Measurements from ENCODE around the gene CNTFR. TPM values are rescaled to one million over a fixed set of nuclear protein-coding genes. Genes with fewer than 3 reads are reported as not detected.
A peak's percentile ranks its signal among the peaks of the same experiment; 100 is the strongest.

The CNTFR gene
- total and polyA plus RNA-seq, 2 donors (not counting 1 experiment from before 2014, with no cell fraction given): not detected

- peaks cover 3% of the 10 kb centered on the region for H3K79me2 ChIP-seq (ENCODE audit: control insufficient read depth, insufficient read depth, low read length)
- no peaks in the 10 kb centered on the region for H3K27me3 ChIP-seq (replicated peaks in 1 of 4; ENCODE audit: control extremely low read depth in 1 of 4, control insufficient read depth in 3 of 4, insufficient read depth in 4 of 4, low read length in 3 of 4)
- POLR2A ChIA-PET: no interaction called here
- Mint-ChIP-seq H3K4me1 (peaks cover 8% of the 10 kb centered on the region), H3K27ac (no peak overlapping the region), H3K4me3 (no peak overlapping the region), H3K9me3 (ENCODE audit: insufficient read depth) (no peaks in the 10 kb centered on the region), H3K27me3 (peaks cover 4% of the 10 kb centered on the region)
- no peaks in the 10 kb centered on the region for H3K36me3 ChIP-seq (replicated peaks in 1 of 2; ENCODE audit: control extremely low read depth in 1 of 2, control insufficient read depth in 1 of 2, extremely low read depth in 1 of 2, insufficient read depth in 2 of 2, low read length in 1 of 2)
- no peak for DNase-seq
- intact Hi-C loops (cut with micrococcal nuclease): no loop called here
- no peaks in the 10 kb centered on the region for H4K20me1 ChIP-seq (ENCODE audit: control insufficient read depth, insufficient read depth, low read length, poor library complexity, severe bottlenecking)
- H3K4me1 ChIP-seq (ENCODE audit: control insufficient read depth in 2 of 2, insufficient read depth in 2 of 2, low read length in 2 of 2): peaks cover 3 to 7% of the 10 kb centered on the region in 2 donors
- no peak overlapping the region for H3K27ac ChIP-seq (ENCODE audit: low read length in 2 of 2)
- H3K9me3 ChIP-seq (ENCODE audit: control extremely low read depth in 1 of 3, control insufficient read depth in 2 of 3, insufficient read depth in 1 of 3, low read length in 2 of 3): peaks cover 0 to 7% (median 0%) of the 10 kb centered on the region in 3 donors
- H3K4me3 ChIP-seq (ENCODE audit: control extremely low read depth in 1 of 5, extremely low read depth in 1 of 5, insufficient read depth in 1 of 5, low read depth in 2 of 5, low read length in 4 of 5): no peak overlapping the region
- H3K9ac ChIP-seq (ENCODE audit: low read length): no peak overlapping the region
- CTCF ChIA-PET: interaction anchor here (0.6 to 5.5 kb wide), 10 partner anchors 9 to 486 kb away, joined by 3 to 75 read pairs (median 8); partner anchors contain the start of genes GALT and SIGMAR1
- ATAC-seq (ENCODE audit: low read depth): no peak
- no peak overlapping the region for H2AFZ ChIP-seq (ENCODE audit: insufficient read depth, low read depth, low read length, poor library complexity, severe bottlenecking)
- TF ChIP-seq CTCF (IDR thresholded peaks at IDR 0.05) (no peak), EZH2 (IDR thresholded peaks at IDR 0.05; ENCODE audit: borderline replicate concordance, insufficient read depth, low read depth, low read length, poor library complexity, severe bottlenecking) (no peak)
- H3K4me2 ChIP-seq (replicated peaks; ENCODE audit: low read depth, low read length, poor library complexity, severe bottlenecking): no peak overlapping the region
Observed at GRCh38 chr9:34606190-34606589, 16.7 kb upstream of the CNTFR start.

GRCh38 chr9:34603610-34604231 lies 14.2 kb upstream of the CNTFR start:
- no peak overlapping the region for H3K9ac ChIP-seq (ENCODE audit: low read length)
- intact Hi-C loops (cut with micrococcal nuclease): no loop called here
- ChIA-PET CTCF (interaction anchor here (0.5 to 5.5 kb wide), 29 partner anchors 8 to 419 kb away, joined by 3 to 75 read pairs (median 4); partner anchors contain the start of genes DCTN3, GALT, MYORG and RPP25L), POLR2A (no interaction called here)
- H3K4me3 Mint-ChIP-seq: no peak overlapping the region
- no peaks in the 10 kb centered on the region for H3K9me3 ChIP-seq (ENCODE audit: control extremely low read depth in 1 of 3, control insufficient read depth in 2 of 3, insufficient read depth in 1 of 3, low read length in 2 of 3)
- H3K27ac ChIP-seq (ENCODE audit: low read length in 2 of 2): no peak overlapping the region
- H3K4me2 ChIP-seq (replicated peaks; ENCODE audit: low read depth, low read length, poor library complexity, severe bottlenecking): no peak overlapping the region
- H3K27ac Mint-ChIP-seq: no peak overlapping the region
- TF ChIP-seq CTCF (IDR thresholded peaks at IDR 0.05) (peak; percentile 91), EZH2 (IDR thresholded peaks at IDR 0.05; ENCODE audit: borderline replicate concordance, insufficient read depth, low read depth, low read length, poor library complexity, severe bottlenecking) (no peak)
- 59% methylated on average over 3 of the region's 4 CpGs for WGBS (ENCODE audit: insufficient coverage)
- no peaks in the 10 kb centered on the region for H3K4me1 ChIP-seq (ENCODE audit: control insufficient read depth in 2 of 2, insufficient read depth in 2 of 2, low read length in 2 of 2)
- ATAC-seq (ENCODE audit: low read depth) (peak; percentile 94), DNase-seq (peak; percentile 82)
- no peaks in the 10 kb centered on the region for H3K79me2 ChIP-seq (ENCODE audit: control insufficient read depth, insufficient read depth, low read length)
- H4K20me1 ChIP-seq (ENCODE audit: control insufficient read depth, insufficient read depth, low read length, poor library complexity, severe bottlenecking): no peaks in the 10 kb centered on the region
- H3K27me3 ChIP-seq (replicated peaks in 1 of 4; ENCODE audit: control extremely low read depth in 1 of 4, control insufficient read depth in 3 of 4, insufficient read depth in 4 of 4, low read length in 3 of 4): peaks cover 0 to 10% (median 0%) of the 10 kb centered on the region in 4 experiments
- no peaks in the 10 kb centered on the region for H3K9me3 Mint-ChIP-seq (ENCODE audit: insufficient read depth)
- H3K27me3 Mint-ChIP-seq: peaks cover 13% of the 10 kb centered on the region
- no peaks in the 10 kb centered on the region for H3K4me1 Mint-ChIP-seq
- no peak overlapping the region for H2AFZ ChIP-seq (ENCODE audit: insufficient read depth, low read depth, low read length, poor library complexity, severe bottlenecking)
- H3K4me3 ChIP-seq (ENCODE audit: control extremely low read depth in 1 of 5, extremely low read depth in 1 of 5, insufficient read depth in 1 of 5, low read depth in 2 of 5, low read length in 4 of 5): no peak overlapping the region
- H3K36me3 ChIP-seq (replicated peaks in 1 of 2; ENCODE audit: control extremely low read depth in 1 of 2, control insufficient read depth in 1 of 2, extremely low read depth in 1 of 2, insufficient read depth in 2 of 2, low read length in 1 of 2): no peaks in the 10 kb centered on the region

Data from B cell (primary cell).